GM19467 (cell line): ENCODE results near the gene CYP46A1.

ENCODE experiments used
- ATAC-seq: cut with Tn5 transposase; IDR thresholded peaks from one replicate; pipeline ENCODE4 v1.9.1; 2021; ENCODE audit warnings: mild to moderate bottlenecking, moderate library complexity; ENCODE audit not compliant: unreplicated experiment

The CYP46A1 gene

GRCh38 chr14:99774556-99775307 is 90.6 kb downstream of the CYP46A1 start:
- no peak for ATAC-seq

- no peak for ATAC-seq
Measured at GRCh38 chr14:99775351-99775750, 91.3 kb downstream of the CYP46A1 start.
